Chondrocyte (in vitro differentiated cells): ENCODE measurements around the gene UCN2. TPM values are rescaled to one million over a fixed set of nuclear protein-coding genes. Genes with fewer than 3 reads are reported as not detected.

Experiments
- DNase-seq: peaks from one replicate; pipeline ENCODE4 v3.0.0; 2021; ENCODE audit warnings: mixed read lengths, low spot score
- H3K27ac Mint-ChIP-seq: one replicate; pipeline ENCODE4 v1.8.0; 2021; ENCODE audit warnings: mild to moderate bottlenecking, moderate library complexity, mixed read lengths; ENCODE audit not compliant: unreplicated experiment
- H3K27me3 Mint-ChIP-seq: 2 replicates; pipeline ENCODE4 v1.8.0; 2021; ENCODE audit warnings: low read depth, mixed read lengths
- H3K36me3 Mint-ChIP-seq: 2 replicates; pipeline ENCODE4 v1.8.0; 2021; ENCODE audit warnings: low read depth, mixed read lengths
- H3K4me1 Mint-ChIP-seq: 2 replicates; pipeline ENCODE4 v1.8.0; 2021; ENCODE audit warnings: low read depth, mild to moderate bottlenecking, mixed read lengths
- H3K4me3 Mint-ChIP-seq: one replicate; pipeline ENCODE4 v1.8.0; 2021; ENCODE audit warnings: mild to moderate bottlenecking, moderate library complexity, mixed read lengths; ENCODE audit not compliant: unreplicated experiment
- H3K9me3 Mint-ChIP-seq: 2 replicates; pipeline ENCODE4 v1.8.0; 2021; ENCODE audit warnings: low read depth, mixed read lengths
- total RNA-seq: library from RNA; stranded (reverse); gene quantifications from 3 replicates; pipeline ENCODE4 v1.2.1, GENCODE V29; 2021
- TF ChIP-seq, protein P1 (sequence below): fragments of 200-600 bp; sonication (generic); IDR thresholded peaks from 2 replicates; pipeline ENCODE4 v1.5.0; 2021; ENCODE audit warnings: antibody characterized with exemption, mild to moderate bottlenecking, moderate library complexity

The UCN2 gene
- total RNA-seq, 1 donor from 2014 or later, result 3.3 TPM

DNA sequence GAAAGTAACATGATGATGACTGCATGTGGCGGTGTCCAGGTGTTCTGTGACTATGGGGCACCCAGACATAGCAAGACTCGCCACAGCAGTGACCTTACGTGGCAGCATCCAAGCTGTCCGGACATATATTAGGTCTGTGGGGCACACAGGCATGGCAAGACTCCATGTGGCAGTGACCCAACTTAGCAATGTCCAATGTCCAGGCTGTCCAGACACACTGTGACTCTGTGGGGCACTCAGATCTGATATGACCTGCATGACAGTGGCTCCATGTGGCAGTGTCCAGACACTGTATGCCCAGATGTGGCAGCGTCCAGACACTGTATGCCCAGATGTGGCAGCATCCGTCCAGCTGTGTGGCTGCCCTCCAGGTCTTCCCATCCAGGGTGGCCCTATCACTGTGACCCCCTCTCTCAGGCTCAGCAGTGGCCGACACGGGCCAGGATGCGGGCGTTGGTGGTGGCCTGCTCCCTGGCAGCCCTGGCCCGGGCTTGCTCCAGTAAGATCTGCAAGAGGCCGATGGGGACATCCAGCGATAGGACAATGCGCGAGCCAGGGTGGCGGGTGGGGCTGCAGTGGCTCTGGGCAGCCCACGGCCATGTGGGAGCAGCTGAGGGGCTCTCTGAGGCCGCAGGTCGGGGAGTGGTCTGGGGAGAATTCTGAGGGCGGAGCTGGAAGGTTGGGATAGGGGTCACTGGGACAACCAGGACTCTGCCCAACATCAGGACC, 1.1 kb downstream of the UCN2 start:
- H3K4me1 Mint-ChIP-seq, result peaks cover 85% of the 10 kb centered on the region
- peak overlapping the region; percentile 94 for H3K27ac Mint-ChIP-seq

DNA sequence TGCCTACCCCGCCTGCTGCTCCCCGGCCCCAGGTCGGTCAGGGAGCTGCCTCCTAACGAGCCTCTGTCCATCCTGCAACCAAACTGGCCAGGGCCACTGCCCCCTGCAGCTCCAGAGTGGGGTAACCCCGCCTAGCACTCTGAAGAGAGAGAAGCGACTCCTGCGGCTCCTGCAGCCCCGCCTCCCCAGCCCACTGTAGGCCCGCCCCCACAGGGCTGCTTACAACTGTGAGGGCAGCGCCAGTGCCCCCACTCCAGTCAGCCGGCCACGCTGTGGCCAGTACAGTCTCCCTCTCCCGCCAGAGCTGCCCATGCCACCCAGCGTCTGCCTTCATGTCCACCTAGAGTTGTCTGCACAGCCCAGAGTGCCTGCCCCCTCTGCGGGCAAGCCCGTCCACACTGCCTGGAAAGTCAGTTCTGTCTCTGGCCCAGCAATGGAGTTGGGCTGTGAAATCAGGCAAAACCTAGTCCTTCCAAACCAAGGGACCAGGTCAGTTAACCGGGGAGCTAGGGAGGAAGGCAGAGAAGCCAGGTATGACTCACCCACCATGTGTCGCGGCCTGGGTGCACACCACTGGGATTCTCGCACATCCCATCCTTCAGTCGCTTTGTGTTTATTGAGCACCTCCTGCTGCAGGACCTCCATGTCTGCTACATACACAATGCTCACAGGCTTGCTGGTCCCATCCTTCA, 2.4 kb downstream of the UCN2 start:
- peak overlapping the region; percentile 69 for H3K4me3 Mint-ChIP-seq
- no peaks in the 10 kb centered on the region for H3K36me3 Mint-ChIP-seq
- H3K27ac Mint-ChIP-seq, result peak overlapping the region; percentile 89
- H3K27me3 Mint-ChIP-seq, result no peaks in the 10 kb centered on the region
- peaks cover 87% of the 10 kb centered on the region for H3K4me1 Mint-ChIP-seq
- no peaks in the 10 kb centered on the region for H3K9me3 Mint-ChIP-seq
- TF ChIP-seq, protein P1, sequence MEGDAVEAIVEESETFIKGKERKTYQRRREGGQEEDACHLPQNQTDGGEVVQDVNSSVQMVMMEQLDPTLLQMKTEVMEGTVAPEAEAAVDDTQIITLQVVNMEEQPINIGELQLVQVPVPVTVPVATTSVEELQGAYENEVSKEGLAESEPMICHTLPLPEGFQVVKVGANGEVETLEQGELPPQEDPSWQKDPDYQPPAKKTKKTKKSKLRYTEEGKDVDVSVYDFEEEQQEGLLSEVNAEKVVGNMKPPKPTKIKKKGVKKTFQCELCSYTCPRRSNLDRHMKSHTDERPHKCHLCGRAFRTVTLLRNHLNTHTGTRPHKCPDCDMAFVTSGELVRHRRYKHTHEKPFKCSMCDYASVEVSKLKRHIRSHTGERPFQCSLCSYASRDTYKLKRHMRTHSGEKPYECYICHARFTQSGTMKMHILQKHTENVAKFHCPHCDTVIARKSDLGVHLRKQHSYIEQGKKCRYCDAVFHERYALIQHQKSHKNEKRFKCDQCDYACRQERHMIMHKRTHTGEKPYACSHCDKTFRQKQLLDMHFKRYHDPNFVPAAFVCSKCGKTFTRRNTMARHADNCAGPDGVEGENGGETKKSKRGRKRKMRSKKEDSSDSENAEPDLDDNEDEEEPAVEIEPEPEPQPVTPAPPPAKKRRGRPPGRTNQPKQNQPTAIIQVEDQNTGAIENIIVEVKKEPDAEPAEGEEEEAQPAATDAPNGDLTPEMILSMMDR, result peak; percentile 59
- no peak for DNase-seq

More for the DNA sequence above, 1.1 kb downstream of the UCN2 start:
- no peaks in the 10 kb centered on the region for H3K27me3 Mint-ChIP-seq
- DNase-seq, result no peak
- no peaks in the 10 kb centered on the region for H3K9me3 Mint-ChIP-seq
- TF ChIP-seq, protein P1, result no peak
- no peak overlapping the region for H3K4me3 Mint-ChIP-seq
- H3K36me3 Mint-ChIP-seq, result peaks cover 2% of the 10 kb centered on the region

DNA sequence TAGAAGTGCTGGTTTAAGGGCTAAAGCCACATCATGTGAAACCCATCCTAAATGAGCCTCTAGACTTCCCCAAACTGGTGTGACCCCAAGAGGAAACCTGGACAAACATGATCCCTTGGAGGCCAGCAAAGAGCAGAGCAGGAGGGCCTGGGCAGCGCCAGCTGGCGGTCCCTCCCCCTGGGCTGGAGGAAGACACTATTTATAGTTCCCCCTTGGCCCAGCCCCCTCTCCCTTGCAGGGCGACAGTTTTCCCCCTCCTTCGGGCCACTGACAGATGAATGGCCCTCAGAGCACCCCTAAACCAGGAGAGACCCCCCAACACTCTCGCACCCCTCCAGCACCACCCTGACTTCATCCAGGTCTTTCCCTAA, 2.9 kb downstream of the UCN2 start:
- TF ChIP-seq, protein P1, result no peak
- Mint-ChIP-seq H3K4me3 (peak overlapping the region; percentile 69), H3K4me1 (peaks cover 85% of the 10 kb centered on the region), H3K9me3 (no peaks in the 10 kb centered on the region), H3K27ac (peak overlapping the region; percentile 89), H3K27me3 (no peaks in the 10 kb centered on the region), H3K36me3 (no peaks in the 10 kb centered on the region)
- no peak for DNase-seq

DNA sequence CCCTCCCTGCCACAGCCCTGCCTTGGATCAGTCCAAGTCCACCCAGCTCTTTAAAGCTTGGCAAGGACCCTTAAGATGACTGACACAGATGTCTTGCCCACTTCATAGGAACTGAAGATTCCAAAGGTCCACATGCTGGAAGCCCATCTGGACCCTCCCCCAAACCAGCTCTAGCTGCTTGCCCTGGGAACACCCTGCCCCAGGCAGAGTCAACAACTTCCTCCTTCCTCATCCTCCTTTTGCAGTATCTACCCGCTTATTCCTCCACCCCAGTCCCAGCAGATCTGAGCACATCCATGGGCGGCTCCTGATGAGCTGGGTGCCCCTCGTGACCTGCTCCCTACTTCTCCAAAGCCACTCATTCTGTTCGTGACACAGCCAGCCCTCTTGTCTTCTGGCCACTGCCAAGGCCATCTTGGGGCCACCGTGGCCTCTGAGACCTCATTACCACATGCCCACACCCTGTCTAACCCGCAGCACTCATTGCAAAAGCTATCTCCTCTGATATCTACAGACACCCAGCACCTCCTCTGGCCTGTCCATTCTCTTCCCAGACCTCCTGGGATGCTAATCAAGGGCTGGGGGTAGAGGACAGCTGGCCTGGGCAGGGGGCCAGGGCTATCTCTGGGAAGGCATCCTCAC, 5.0 kb downstream of the UCN2 start:
- no peaks in the 10 kb centered on the region for H3K9me3 Mint-ChIP-seq
- no peak overlapping the region for H3K4me3 Mint-ChIP-seq
- TF ChIP-seq, protein P1, result peak; percentile 70
- no peaks in the 10 kb centered on the region for H3K27me3 Mint-ChIP-seq
- DNase-seq, result no peak
- H3K36me3 Mint-ChIP-seq, result no peaks in the 10 kb centered on the region
- H3K27ac Mint-ChIP-seq, result peak overlapping the region; percentile 42
- H3K4me1 Mint-ChIP-seq, result peaks cover 82% of the 10 kb centered on the region
